DMS153 treated with DMSO at 0.1 percent for 48 hours (cell line): ENCODE results near the gene YWHAH.
"Not testable (repeated sequence)": the region's sequence is repeated elsewhere in the genome, so short reads cannot be mapped to it uniquely, and the experiment has no call there.

Experiments
- DNase-seq: peaks from one replicate; lab custom pipeline; 2025; ENCODE audit not compliant: unreplicated experiment; lab: John Stamatoyannopoulos, UW

YWHAH gene

DNA sequence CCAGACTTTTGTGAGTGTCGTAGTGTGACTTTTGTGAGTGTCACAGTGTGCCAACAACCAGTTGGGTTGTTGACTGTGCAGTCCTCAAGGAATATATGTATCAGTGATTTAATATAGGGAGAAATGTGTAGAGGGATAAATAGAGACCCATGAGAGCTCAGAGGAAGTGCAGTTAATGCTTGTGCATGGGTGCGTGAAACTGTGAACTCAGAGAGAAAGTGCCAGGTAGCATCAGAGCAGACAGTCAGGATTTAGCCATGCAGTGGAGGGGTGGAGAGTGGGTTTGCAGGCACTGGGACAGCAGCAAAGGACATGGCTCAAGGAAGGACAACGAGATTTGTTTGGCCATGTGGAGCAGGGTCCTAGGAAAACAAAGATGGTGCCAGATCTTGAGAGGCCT, 33.6 kb downstream of the YWHAH start:
- DNase-seq, result no peak

DNA sequence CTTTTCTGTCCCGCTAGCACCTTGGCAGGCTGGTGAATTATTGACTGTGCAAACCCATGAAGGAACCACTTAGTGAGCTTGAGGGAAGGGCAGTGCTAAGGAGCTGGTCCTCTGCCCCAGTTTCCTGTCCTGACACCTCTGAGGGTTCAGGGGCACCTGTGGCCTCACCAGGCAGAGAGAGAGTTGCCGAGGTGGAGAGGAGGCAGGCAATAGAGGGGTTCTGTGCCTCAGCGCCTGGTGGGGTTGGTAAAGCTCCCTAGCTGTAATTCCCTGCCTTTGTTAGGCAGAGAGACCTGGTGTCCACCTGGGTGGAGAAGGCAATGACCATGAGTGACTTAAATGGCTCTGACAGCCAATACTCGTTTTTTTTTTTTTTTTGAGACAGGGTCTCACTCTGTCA, 36.3 kb downstream of the YWHAH start:
- no peak for DNase-seq

DNA sequence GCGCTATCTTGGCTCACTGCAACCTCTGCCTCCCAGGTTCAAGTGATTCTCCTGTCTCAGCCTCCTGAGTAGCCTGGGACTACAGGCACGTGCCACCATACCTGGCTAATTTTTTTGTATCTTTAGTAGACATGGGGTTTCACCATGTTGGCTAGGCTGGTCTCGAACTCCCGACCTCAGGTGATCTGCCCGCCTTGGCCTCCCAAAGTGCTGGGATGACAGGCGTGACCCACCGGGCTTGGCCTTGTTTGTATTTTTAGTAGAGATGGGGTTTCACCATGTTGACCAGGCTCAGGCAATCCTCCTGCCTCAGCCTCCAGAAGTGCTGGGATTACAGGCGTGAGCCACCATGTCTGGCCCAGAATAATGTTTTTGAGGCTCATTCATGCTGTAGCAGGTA, 37.6 kb downstream of the YWHAH start:
- DNase-seq, result not testable (repeated sequence)

DNA sequence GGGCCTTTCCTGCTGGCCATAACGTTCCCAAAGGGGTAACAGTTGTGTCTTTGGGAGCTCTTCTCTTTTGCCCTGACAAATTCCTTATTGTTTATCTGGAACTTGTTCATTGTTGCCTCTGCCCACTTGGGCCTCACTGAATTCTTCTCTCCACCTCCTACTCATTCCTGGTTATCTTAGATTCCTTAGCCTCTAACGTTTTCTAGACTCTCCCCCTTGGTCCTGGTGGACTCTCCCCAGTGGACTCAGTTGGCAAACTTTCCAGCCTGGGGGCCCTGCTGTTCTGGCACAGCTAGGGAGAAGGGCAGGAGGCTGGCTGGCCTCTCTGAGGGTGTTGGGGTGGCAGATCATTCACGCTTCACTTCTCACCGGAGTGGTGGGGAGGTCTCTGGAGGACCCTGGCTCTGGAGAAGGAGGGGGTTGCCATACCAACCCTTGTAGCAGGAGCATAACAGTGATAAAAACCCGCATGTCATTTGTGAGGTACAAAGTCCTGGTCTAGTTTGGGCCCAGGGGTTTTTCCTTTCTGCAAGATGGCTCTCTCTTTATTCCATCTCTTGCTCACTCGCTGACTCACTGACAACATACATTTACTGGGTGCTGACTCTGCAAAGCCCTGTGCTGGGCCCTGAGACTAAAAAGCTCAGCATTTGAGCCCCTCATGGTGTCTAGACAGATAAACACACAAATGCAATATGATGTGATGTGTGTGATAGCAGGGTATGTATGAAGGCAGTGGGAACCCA, 39.7 kb downstream of the YWHAH start:
- DNase-seq, result no peak

DNA sequence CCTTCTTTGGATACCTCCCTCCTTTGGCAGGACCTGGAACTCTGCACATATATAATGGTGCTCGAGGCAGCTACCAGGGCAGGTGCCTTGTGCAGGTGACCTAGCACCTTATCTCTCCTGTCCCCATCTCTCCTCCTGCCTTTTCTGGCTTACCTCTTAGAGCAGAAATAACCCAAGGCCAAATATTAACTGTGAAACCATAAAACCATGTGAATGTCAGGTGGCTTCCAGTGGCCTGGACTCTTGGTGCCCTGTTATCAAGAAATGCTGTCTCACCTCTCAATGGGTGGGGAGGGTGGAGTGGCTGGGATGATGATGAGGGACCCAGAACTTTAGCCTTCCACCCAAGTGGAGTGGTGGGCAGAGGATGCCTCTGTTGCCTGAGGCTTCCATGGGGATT, 42.9 kb downstream of the YWHAH start:
- DNase-seq, result no peak

DNA sequence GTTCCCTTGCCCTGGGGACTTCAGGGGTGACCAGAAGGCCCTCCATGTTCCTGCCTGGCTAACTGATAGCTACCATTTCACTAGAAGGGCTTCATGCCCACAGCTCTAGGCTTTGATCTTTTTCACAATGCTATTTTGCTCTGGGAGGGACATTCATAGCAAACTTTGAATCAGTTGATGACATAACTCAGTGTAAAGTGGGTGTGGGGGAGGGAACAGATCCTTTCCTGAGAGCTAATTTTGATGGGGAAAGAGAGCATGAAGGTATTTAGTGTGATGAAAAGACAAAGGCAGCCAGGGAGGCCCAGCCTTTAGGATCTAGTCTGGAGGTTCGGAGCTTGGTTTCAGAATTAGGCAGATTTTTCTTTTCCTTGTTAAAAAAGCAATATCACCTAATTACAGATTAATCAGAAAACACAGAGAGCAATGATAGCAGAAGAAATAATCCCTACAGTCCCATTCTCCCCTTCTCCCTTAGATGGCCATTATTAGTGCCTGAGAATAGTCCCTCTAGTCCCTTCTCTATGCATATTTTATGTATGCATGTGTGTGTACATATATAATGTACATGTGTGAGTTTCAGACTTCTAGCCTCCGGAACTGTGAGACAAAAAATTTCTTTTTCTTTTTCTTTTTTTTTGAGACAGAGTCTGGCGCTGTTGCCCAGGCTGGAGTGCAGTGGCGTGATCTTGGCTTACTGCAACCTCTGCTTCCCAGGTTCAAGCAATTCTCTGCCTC, 46.9 kb downstream of the YWHAH start:
- DNase-seq, result no peak

DNA sequence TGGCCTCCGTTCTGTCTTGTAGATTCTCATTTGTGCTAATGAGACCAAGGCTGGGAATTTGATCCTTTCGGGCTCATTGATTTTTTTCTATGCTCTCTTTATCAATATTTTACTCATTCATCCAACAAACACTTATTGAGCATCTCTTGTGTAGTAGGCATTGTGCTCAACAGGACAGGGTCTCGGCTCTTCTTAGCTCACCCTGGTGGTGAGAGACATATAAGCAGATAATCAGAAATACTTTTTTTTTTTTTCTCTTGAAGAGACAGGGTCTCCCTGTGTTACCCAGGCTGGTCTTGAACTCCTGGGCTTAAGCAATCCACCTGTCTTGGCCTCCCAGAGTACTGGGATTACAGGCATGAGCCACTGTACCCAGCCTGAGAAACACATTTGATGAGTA, 50.7 kb downstream of the YWHAH start:
- DNase-seq, result no peak

DNA sequence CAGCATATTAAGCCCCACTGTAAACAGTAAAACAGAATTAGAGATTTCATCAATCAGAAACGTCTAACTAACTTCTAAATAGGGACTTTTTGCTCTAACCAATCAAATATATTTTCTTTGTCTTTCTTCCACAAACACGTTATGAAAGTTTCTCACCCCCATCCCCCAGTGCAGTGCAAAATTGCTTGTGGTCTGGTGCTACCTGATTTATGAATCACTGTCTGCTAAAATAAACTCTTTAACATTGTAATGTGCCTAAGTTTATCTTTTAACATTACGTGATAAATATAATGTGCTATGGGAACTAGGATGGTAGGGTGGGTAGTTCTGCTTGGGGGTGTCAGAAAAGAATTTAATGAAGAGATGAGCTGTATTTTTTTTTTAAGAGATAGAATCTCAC, 51.5 kb downstream of the YWHAH start:
- DNase-seq, result no peak

DNA sequence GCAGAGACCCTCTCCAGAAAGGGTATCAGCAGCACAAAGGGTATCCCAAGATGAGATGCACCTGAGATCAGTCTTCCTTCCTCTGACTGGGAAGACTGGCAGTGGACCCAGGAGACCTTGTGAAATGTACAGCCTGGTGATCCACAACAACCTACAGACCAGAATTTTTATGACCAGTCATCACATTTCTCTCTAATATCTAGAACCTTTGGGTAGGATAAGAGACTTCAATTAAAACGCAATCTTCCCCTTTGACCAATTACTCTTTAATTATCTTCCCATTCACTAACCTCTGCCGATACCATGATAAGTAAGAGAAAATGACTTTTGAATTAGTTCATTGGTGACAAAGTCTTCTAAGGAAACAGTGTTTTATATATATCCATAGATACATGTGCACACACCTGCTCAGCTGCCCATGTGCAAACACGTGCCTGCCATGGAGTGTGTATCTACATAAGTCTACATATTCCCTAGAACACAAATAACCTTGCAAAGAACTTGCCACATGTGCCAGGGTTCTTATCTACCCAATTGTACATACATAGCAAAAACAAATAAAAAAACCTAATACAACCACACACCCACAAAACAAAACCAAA, 54.5 kb downstream of the YWHAH start:
- no peak for DNase-seq

DNA sequence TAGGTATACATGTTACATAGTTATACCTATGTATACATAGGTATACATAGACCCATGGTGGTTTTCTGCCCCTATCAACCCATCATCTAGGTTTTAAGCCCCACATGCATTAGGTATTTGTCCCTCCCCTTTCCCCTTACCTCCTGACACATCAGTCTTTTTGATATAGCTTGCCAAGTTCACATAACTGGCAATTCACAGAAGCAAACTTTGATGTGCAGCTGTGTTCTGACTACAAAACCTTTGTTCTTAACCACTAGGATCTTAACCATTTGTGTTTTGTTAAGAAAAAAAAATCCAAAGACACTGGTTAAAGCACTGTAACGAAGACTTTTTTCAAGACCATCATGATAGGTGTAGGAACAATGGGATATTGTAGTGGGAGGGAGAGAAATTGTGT, 55.8 kb downstream of the YWHAH start:
- no peak for DNase-seq

DNA sequence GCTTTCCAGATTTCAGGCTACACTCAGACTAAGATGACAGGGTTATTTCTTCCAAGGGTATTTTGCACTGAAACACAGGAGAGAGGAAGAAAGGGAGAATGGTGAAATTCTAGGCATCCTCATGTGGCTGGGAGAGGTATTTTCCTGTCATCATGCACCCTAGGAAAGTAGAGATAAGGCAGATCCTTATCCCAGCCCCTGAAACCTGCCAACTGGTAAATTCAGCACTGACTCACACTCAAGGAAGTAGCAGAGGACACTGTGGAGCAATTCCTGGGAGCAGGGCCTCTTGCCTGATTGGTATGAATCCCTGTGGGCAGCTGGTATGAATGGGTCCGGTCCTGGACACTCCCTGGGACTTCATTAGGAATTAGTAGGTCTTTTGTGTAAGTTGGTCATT, 61.1 kb downstream of the YWHAH start:
- no peak for DNase-seq
